Hematopoietic multipotent progenitor cell treated with erythropoietin and hydrocortisone succinate and interleukin-3 and kit ligand, for 4 days (in vitro differentiated cells): ENCODE results near the gene GPR68.
"Not testable (repeated sequence)": the region's sequence is repeated elsewhere in the genome, so short reads cannot be mapped to it uniquely, and the experiment has no call there.

Experiments
- DNase-seq: peaks from one replicate; pipeline ENCODE4 v3.0.0-alpha.2; 2015

Gene GPR68

DNA sequence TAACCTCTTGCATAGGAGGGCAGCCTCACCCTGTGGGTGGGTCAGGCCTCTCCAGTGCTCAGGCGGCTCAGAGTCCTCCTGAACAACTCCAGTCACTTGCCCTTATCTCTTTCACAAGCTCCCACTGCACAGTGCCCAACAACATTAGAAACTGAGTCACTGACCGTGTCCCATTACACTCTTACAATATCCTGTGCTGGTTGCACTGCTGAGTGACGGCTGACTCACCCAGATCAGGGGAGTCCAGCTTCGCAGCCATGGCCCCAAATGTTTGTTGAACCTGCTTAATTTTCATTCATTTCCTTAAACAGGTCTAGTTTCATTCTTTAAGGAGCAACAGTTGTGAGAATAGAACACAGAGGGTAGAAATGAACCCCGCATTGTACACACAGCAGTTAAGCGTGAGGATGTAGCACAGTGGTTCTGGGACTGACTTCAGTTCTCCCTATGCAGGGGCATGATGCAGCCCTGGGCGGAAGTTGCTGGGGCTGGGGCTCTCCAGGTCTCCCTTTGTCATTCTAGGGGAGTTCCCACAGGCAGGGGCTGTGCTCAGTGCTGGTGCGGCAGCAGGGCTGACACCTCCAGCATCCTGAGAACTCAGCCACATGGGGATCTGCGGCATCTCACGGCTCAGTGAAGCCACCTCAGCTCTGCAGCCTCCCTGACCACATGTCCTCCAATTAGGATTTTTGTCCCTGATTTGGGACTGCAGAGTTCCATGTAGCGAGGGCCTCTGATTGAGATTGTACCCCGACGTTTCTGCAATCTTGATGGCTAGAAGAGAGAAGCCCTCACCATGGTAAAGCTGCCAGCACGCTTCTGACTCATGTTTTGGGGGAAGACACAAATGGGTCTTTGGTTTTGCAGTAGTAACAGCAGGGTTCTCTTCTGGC, 16.1 kb downstream of the GPR68 start:
- peak; percentile 34 for DNase-seq

DNA sequence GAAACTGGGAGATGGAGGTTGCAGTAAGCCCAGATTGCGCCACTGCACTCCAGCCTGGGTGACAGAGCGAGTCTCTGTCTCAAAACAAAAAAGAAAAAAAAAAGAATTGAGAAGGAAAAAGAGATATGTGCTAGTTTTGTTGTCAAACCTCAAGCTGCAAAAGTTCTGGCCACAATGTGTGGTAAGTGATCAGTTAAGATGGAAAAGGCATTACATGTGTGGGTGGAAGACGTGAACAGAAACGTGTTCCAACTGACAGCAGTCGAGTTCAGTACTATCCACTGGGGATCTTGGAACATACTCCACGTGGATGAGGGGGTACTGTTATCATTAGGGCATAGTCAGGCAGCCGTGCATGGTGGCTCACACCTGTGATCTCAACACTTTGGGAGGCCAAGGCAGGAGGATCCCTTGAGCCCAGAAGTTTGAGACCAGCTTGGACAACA, 17.3 kb downstream of the GPR68 start:
- peak; percentile 52 for DNase-seq

DNA sequence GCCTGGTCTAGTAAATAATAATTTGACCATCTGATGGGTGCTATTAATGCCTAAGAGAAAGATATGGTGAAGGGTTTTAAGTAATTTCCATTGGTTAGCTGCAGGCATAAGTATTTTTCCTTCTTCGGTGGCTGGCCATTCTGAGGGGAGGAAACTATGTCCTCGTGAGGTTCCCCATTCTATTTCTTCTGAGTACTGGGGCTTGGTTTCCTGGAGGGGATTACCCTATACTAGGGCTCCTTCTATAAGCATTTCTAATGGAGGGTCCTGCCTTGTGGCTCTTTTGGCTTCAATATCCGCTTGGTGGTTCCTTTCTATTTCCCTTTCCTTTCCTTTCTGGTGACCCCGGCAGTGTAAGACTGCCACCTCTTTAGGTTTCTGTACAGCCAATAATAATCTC, 18.1 kb downstream of the GPR68 start:
- not testable (repeated sequence) for DNase-seq

DNA sequence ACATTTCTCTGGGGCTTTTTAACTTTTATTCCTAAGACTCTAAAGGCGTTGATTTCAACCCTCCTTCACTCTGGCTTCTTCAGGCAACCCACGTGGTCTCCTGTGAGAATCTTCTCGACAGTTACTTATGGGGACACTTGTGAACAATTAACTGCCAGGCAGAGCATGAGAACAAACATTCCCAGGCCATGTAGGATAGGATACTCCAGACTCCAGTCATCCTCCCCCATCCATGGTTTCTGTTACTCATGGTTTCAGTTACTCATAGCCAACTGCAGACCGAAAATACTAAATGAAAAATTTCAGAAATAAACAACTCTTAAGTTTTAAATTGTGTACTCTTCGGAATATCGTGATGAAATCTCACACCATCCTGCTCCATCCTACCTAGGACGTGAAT, 19.5 kb downstream of the GPR68 start:
- DNase-seq = no peak

DNA sequence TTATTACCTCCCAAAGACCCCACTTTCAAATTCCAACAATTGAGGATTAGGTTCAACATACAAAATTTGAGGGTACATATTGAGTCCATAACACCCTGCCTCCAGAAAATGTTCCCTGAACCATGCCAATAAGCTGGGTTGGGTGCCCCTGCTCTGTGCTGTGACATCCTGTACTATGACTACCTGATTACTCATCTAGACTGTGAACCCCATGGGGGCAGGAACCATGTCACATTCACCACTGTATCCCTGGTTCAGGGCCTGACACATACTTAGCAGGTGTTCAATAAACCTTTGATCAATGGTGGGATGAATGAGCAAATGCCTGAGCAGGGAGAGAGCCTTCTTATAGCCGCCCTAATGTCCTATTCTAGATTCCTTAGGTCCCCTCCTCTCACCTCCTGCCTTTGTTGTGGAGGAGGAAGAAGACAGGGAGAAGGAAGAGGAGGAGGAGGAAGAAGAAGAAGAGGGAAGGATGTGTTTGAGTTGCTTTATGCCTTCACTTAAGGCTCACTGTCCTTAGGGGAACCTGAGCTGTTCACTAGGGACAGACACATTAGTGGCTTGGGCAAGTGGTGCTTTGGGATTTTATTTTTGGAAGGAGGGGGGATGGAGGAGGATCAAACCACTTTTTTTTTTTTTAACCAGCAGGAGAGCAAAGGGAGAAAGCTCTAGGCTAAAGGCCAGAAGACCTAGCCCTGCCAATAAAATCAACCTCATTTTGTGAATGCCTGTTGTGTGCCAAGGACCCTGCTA, 21.3 kb downstream of the GPR68 start:
- DNase-seq = no peak

DNA sequence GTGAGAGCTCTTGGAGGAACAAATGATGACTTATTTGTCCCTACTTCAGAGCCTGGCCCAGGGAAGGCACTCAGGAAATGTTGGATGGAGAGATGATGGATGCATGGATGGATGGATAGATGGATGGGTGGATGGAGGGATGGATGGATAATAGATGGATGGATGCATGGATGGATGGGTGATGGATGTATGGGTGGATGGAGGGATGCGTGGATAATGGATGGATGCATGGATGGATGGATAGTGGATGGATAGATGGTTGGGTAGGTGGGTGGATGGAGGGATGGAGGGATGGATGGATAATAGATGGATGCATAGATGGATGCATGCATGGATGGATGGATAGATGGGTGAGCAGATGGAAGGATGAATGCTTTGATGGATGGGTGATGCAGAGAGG, 23.2 kb downstream of the GPR68 start:
- DNase-seq = no peak

DNA sequence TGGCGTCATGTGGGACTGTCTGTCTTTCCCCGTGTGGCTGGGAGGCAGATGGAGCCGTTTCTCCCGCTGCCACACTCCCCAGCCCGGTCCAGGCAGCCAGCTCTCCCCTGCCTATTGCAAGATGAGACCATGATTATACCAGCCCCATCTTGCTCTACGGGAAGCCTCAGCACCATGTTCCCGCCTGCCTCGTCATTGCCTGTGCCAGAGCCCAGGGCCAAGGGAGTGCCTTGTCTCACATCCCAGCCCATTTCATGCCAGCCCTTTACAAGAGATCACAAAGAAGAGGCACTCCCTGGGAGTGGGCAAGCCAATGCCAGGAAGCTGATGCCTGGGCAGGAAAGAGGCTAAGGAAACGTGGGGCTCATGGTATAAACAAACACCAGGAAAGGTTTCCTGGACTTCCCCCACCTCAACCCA, 23.9 kb downstream of the GPR68 start:
- no peak for DNase-seq

DNA sequence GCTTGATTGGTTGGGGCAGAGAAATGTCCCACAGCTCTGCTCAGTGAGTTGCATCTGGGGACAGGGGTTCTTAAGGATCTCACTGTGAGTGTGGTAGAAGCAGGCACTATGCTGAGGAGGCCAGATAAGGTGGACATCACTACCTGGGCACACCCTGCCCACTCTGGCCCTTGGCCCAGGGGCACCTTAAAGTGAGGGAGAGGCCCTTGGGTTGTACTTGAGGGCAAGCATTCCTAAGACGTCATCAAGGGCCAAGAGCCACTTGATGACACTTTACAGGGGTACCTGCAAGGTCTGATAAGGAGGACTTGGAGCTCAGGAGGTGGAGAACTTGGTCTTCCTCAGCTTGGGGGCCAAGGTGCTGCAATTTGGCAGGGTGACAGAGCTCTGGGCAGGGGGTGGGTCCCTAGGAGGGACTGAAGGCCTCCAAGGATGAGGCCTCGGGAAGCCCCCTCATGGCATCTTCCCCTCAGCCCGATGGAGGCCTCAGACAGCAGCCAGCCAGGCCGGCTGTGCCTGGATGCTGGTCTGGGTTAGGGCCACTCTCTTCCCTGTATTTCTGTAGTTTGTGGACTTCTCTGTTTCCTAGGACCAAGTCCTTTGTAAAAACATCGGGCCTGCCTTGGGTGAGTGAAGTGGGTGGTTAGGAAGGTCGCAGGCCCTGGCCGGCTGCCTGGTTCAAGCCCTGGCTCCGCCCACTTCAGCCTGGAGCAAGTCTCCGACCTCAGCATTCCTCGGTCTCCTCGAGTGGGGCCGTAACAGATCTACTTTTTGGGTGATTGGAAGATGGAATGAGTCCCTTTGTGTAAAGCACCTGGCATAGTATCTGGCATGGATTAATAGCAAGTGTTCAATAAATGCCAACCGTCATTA, 24.8 kb downstream of the GPR68 start:
- DNase-seq = no peak

DNA sequence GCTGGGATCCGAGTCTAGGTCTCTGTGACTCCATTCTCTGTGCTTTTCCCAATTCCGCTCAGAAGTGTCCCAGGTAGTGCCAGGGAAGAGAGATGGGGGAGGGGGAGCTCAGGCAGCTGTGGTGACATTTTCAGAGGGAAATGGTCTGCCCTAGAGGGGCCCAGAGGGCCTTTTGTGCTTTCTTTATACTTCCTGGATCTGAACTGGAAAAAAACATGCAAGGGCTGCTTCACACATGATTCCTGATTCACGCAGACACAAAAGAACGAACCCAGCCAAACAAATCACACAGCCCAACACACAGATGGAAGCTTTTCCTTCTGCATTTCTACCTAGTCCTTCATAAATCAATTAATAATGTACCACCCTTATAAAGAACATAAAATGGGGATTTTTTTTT, 26.5 kb downstream of the GPR68 start:
- DNase-seq = no peak

DNA sequence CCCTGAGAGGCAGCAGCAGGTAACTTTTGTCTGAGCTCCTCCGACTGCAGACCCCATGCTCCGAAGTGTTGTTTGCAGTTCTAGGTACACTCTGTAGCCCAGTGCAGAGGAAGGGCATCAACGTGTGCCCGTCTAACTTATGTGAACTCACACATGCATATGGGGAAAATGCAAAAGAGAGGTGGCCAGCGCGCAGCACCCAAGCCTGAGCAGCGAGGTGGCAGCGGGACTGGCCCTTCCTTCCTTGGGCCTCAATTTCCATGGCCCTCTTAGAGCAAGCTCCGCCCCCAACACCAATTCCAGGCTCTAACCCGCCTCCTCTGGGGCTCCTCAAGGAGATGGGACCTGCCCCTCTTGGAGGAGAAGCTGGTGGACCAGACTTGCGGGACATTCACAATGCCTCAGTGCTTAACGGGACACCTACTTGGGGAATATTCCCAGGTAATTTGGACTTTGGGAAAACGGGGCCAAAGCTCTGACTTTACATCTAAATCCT, 27.7 kb downstream of the GPR68 start:
- DNase-seq = no peak

DNA sequence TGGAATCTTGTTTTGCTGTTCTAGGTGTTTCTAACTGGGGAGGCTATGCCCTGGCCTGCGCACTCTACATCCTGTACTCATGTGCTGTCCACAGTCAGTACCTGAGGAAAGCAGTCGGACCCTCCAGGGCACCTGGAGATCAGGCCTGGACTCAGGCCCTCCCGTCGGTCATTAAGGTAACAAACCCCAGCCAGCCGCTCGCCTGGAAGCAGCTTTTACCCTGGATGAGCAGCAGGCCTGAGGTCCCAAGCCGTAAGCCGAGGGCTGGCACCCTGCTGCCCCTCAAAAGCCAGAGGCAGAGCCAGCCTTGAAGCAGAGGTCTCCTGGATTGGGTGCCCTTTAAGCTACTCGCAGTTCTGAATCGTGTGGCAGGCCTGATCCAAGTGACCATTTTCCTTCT, 29.1 kb downstream of the GPR68 start:
- no peak for DNase-seq

DNA sequence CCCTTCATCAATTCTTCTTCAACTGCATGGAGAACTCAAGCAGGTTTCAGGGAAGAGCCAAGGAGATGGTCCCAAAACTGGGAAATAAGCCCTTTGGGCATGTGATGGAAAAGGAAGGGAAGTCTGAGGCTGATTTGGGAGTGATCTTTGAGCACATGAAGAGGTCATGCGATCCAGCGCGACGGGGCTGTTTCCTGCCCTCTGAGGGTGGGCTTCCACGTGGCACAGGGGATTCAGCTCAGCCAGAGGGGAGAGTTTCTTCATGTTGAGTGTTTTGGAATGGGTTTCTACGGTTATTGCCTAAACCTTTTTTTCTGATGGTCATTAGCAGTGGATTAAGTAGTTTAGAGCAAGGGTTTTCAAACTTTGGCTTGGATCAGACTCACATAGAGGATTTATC, 30.2 kb downstream of the GPR68 start:
- no peak for DNase-seq

DNA sequence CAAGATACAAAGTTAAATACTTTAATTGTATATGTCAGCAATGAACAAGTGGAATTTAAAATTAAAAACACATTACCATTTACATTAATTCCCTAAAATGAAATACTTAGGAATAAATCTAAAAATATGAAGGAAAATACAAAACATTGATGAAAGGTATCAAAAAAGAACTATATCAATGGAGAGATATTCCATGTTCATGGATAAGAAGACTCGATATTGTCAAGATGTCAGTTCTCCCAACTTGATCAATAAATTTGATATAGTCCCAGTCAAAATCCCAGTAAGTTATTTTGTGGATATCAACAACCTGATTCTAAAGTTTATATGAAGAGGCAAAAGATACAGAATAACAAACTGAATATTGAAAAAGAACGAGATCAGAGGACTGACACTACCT, 33.5 kb downstream of the GPR68 start:
- DNase-seq = no peak

DNA sequence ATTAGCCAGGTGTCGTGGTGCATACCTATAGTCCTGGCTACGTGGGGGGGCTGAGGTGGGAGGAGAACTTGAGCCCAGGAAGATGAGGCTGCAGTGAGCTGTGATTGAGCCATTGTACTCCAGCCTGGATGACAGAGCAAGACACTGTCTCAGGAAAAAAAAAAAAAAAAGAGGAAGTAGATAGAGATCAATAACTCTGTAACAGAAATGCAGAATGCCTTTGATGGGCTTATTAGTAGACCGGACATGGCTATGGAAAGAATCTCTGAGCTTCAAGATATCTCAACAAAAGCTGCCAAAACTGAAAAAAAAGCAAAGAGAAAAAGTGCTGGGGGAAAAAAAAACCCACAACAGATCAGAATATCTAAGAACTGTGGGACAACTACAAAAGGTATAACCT, 37.5 kb downstream of the GPR68 start:
- DNase-seq = peak; percentile 70

DNA sequence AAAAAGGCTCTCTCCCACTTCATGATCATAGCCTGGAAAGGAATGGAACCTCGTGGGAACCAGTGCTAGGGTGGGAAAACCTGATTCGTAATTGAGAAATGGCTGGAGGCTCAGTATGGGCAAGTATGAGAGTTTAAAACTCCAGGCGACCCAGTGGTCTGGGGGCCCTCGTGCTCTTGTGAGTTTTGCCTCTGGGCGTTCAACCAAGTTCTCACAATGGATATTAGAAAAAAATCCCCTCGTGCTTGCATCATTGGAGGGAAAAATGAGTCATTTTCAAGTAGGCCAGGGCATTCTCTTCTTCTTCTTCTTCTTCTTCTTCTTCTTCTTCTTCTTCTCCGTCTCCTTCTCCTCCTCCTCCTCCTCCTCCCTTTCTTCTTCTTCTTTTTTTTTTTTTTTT, 39.0 kb downstream of the GPR68 start:
- no peak for DNase-seq

DNA sequence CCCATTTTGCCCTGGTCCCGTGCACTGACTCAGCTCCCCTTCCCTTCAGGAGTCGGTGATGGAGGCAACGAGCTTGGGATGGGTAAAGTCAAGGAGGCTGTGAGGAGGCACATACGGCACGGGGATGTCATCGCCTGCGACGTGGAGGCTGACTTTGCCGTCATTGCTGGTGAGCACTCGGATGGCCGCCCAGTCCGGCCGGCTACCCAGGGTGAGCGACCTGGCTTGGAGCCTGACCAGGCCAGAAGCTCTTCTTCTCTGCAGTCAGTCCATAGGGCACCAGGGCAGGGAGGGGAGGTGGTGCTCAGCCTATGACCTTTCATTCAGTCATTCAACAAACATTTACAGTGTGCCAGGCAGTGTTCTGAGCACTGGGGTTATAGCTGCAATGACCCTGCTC, 39.8 kb downstream of the GPR68 start:
- no peak for DNase-seq

DNA sequence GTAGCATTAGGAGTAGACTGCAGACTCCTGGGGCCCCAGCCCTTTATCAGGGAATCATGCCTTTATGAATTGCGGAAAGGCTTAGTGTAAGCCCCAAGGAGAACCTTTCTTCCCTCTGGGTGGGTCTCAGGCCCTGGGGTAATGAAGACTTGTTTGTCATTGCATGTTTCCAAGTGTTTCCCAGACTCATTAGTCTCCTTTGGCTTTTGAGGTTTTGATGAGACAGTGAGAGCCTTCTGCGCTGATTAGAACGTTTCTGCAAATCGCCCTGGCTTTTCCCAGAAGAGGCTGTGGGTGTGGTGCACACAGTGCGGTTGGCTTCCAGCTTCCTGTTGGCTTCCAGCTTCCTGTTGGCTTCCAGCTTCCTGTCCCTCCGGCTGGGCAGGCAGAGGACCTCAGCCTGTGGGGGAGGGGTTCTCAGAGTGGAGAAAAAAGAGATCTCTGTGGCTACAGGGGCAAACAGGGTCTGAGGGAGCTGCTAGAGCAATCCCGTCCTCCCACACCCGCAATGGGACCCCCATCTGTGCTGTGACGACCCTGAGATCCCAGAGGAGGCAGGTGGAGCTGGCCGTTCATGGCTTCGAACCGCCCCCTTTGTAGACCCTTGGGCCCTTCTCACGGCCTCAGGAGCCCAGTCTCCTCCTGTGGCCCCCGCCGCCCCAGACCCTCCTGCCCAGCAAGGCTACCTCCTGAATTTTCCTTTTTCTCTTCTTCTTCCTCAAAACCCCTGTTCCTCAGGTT, 42.1 kb downstream of the GPR68 start:
- peak; percentile 93 for DNase-seq

DNA sequence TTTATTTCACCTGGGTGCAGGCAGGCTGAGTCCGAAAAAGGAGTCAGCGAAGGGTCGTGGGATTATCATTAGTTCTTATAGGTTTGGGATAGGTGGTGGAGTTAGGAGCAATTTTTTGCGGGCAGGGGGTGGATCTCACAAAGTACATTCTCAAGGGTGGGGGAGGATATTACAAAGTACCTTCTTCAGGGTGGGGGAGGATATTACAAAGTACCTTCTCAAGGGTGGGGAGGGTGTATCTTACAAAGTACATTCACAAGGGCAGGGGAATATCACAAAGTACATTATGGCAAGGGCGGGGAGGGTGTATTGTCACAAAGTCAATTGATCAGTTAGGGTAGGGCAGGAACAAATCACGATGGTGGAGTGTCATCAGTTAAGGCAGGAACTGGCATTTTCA, 43.7 kb downstream of the GPR68 start:
- peak; percentile 20 for DNase-seq

DNA sequence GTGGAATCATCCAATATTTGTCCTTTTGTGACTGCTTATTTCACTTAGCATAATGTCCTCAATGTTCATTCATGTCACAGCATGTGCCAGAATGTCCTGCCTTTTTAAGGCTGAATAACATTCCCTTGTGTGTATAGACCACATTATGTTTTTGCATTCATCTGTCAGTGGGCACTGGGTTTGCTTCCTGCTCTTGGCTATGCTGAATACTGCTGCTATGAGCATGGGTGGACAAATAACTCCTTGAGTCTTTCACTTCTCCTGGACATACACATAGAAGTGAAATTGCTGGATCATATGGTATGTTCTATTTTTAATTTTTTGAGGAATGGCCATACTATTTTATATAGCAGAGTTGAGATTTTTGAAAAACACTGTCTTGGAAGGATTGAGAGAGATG, 46.9 kb downstream of the GPR68 start:
- DNase-seq = no peak

DNA sequence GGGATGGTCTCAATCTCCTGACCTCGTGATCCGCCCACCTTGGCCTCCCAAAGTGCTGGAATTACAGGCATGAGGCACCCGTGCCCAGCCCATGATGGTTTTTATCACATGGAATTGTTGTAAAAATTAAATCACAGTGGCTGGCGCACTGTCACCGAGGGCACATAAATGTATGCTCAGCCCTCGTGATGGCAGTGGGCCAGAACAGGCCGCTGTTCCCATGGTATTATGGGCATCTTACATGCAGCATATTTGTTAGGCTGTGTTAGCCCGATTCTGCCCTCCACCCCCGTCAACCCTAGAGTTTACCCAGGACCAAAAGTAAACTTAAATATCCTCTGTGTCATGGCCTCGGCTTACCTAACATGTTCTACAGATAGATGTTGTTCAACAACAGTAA, 48.6 kb downstream of the GPR68 start:
- no peak for DNase-seq

DNA sequence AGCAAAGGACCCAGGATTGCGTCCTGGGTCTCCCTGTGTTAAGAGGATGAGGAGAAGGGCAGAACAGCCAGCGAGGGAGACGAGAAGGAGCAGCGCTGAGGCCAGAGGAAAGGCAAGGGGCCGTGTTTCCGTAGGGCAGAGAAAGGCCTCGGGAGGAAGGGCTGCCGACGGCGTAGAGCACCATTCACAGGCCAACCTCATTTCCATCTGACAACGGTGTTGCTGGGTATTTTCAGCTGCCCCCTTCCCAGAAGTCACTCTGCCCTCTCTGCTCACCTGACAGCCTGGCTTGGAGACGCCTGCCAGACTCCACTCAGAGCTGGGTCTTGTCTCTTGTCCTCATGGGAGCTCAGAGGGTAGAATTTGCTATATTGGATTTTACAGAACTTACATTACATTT, 51.4 kb downstream of the GPR68 start:
- DNase-seq = no peak

DNA sequence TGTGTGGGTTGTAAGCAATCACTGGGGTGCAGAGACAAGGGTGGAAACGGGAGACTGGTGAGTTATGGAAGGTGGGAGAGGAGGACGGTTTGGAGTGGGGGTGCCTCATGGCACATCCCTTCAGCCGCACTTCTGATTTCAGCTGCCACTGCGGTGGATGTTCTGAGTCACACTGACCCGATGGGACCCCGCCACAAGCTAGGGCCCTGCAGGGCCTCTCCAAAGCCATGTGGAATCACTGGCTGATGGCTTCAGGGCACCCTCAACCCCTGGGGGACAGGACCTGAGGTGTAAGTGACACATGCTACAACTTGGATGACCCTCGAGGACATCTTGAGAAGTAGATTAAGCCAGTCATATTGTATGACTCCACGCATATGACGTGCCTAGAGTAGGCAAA, 53.7 kb downstream of the GPR68 start:
- DNase-seq = no peak
